HepG2 (cell line): ENCODE results near the gene PDIA6. TPM values are rescaled to one million over a fixed set of nuclear protein-coding genes. Genes with fewer than 3 reads are reported as not detected.

Experiments
- DMAP1 ChIP-seq: IDR thresholded peaks from 2 replicates; pipeline ENCODE4 v1.6.1; 2016
- E2F5 ChIP-seq: sonication (generic); formaldehyde crosslinking; conservative IDR thresholded peaks from 2 replicates; pipeline ENCODE4 v1.4.0; 2020; ENCODE audit warnings: missing genetic modification reagents
- ESRRA ChIP-seq: sonication (generic); formaldehyde crosslinking; IDR thresholded peaks from 2 replicates; pipeline ENCODE4 v1.5.1; 2020; ENCODE audit warnings: mild to moderate bottlenecking, low read depth, missing genetic modification reagents
- EZH2 ChIP-seq: conservative IDR thresholded peaks from 2 replicates; pipeline ENCODE4 v1.6.1; 2012; ENCODE audit warnings: mild to moderate bottlenecking, low read depth, low read length, moderate library complexity
- HDAC2 ChIP-seq: sonication (generic); formaldehyde crosslinking; IDR thresholded peaks from 2 replicates; pipeline ENCODE4 v1.4.0; 2020; ENCODE audit warnings: missing genetic modification reagents
- KLF11 ChIP-seq: IDR thresholded peaks from 2 replicates; pipeline ENCODE4 v1.6.1; 2016; ENCODE audit warnings: missing compliant biosample characterization
- SAFB2 ChIP-seq: sonication (generic); formaldehyde crosslinking; IDR thresholded peaks from 2 replicates; pipeline ENCODE4 v1.5.1; 2020; ENCODE audit warnings: missing genetic modification reagents, low read depth, mild to moderate bottlenecking, borderline replicate concordance
- SRF ChIP-seq: IDR thresholded peaks from 2 replicates; pipeline ENCODE4 v1.6.1; 2011; ENCODE audit warnings: mild to moderate bottlenecking, low read depth, low read length, moderate library complexity
- TBX2 ChIP-seq: sonication (generic); formaldehyde crosslinking; IDR thresholded peaks from 2 replicates; pipeline ENCODE4 v1.5.0; 2020; ENCODE audit warnings: missing genetic modification reagents, mild to moderate bottlenecking, borderline replicate concordance
- XBP1 ChIP-seq: sonication (generic); formaldehyde crosslinking; IDR thresholded peaks from 2 replicates; pipeline ENCODE4 v1.5.0; 2020; ENCODE audit warnings: missing genetic modification reagents
- ZNF230 ChIP-seq: sonication (generic); formaldehyde crosslinking; IDR thresholded peaks from 2 replicates; pipeline ENCODE4 v1.4.0; 2020; ENCODE audit warnings: mild to moderate bottlenecking, missing genetic modification reagents
- ZNF251 ChIP-seq: sonication (generic); formaldehyde crosslinking; IDR thresholded peaks from 2 replicates; pipeline ENCODE4 v1.9.0; 2021; ENCODE audit warnings: mild to moderate bottlenecking, missing genetic modification reagents
- ZNF431 ChIP-seq: sonication (generic); formaldehyde crosslinking; IDR thresholded peaks from 2 replicates; pipeline ENCODE4 v1.9.0; 2022; ENCODE audit warnings: missing genetic modification reagents, low read depth, mild to moderate bottlenecking, borderline replicate concordance
- ZNF652 ChIP-seq: IDR thresholded peaks from 2 replicates; pipeline ENCODE4 v1.6.1; 2016; ENCODE audit warnings: low read depth, borderline replicate concordance
- ZNF691 ChIP-seq: sonication (generic); formaldehyde crosslinking; IDR thresholded peaks from 2 replicates; pipeline ENCODE4 v1.4.0; 2020; ENCODE audit warnings: missing genetic modification reagents, low read depth, mild to moderate bottlenecking, borderline replicate concordance
- ZNF720 ChIP-seq: sonication (generic); formaldehyde crosslinking; IDR thresholded peaks from 2 replicates; pipeline ENCODE4 v1.4.0; 2020; ENCODE audit warnings: missing genetic modification reagents
- ZNF781 ChIP-seq: sonication (generic); formaldehyde crosslinking; IDR thresholded peaks from 2 replicates; pipeline ENCODE4 v1.5.1; 2020; ENCODE audit warnings: borderline replicate concordance, mild to moderate bottlenecking, missing genetic modification reagents; ENCODE audit errors: not compliant biosample characterization
- ZNF891 ChIP-seq: sonication (generic); formaldehyde crosslinking; IDR thresholded peaks from 2 replicates; pipeline ENCODE4 v1.5.0; 2020; ENCODE audit warnings: mild to moderate bottlenecking, missing genetic modification reagents
- ZSCAN31 ChIP-seq: sonication (generic); formaldehyde crosslinking; IDR thresholded peaks from 2 replicates; pipeline ENCODE4 v1.5.0; 2020; ENCODE audit warnings: low read depth, mild to moderate bottlenecking, missing genetic modification reagents
- polyA plus RNA-seq, 8 experiments: library from polyadenylated mRNA; depleted of rRNA in 3 of 8; stranded (reverse) in 7 of 8; unstranded in 1 of 8; fragments of >200 nt; fragmentation: Illumina TruSeq in 4 of 8; extraction: Trizol in 4 of 8; gene quantifications; 2 replicates each; pipeline versions ENCODE4 v1.2.1 to v1.2.3, GENCODE V29; 2011 to 2016; ENCODE audit warnings: low read depth in 4 of 8, missing spikeins in 1 of 8, mixed read lengths in 1 of 8; ENCODE audit not compliant: insufficient read depth in 1 of 8
- total RNA-seq, 5 experiments: library from RNA; depleted of rRNA; stranded (reverse); fragments of >200 nt; fragmentation: Illumina TruSeq; extraction: Trizol; gene quantifications; 2 replicates each; pipeline ENCODE4 v1.2.3, GENCODE V29; 2016; ENCODE audit warnings: low read depth in 1 of 5
- TF ChIP-seq, protein P1 (sequence below): sonication (generic); formaldehyde crosslinking; IDR thresholded peaks from 2 replicates; pipeline ENCODE4 v1.4.0; 2020; ENCODE audit warnings: missing genetic modification reagents
- TF ChIP-seq, protein P2 (sequence below): sonication (generic); formaldehyde crosslinking; IDR thresholded peaks from 2 replicates; pipeline ENCODE4 v1.4.0; 2020; ENCODE audit warnings: missing genetic modification reagents

Gene PDIA6
- total and polyA plus RNA-seq, 2 of the 13 experiments (the other 11 are each of a cell fraction or from before 2014, with no cell fraction given) = 586 to 642 TPM

DNA sequence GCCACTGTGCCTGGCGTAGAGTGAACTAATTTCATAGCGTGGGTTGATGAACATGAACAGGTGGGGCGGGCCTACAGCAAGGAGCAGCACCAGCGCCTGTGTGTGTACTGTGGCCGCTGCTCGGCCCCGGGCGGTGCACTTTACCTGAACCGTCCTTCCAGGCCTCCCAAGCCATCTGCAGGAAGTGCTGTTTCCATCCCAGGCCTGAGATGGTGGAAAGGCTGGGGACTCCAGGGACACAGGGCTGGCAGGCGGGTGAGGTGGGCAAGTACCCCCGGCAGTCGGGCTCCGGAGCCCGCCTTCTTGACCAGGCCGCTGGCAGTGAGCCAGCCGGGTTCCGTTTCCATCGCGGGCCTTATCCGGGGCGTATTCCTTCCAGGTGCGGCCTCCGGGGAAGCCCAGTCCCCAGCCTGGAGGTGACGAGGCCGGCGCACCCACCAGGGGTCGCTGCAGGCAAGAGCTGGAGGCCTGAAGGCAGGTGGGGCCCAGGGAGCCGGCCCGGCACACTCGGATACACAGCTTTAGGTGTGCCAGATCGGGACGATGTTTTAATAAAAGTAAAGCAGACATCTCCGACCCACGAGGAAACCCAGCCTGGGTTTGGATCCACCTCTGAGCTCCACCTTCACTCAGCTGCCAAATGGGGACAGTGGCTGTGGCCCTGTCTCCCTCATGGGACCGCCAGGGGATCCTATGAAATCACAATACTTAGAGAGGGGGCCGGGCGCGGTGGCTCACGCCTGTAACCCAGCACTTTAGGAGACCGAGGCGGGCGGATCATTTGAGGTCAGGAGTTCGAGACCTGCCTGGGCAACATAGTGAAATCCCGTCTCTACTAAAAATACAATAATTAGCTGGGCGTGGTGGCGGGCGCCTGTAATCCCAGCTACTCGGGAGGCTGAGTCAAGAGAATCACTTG, 22.7 kb upstream of the PDIA6 start (continued):
- TF ChIP-seq ESRRA (CRISPR knock-in tag) = no peak
- no peak for TF ChIP-seq EZH2
- no peak for TF ChIP-seq TBX2 (CRISPR knock-in tag)
- TF ChIP-seq ZNF251 (CRISPR knock-in tag) = no peak
- TF ChIP-seq ZNF781 (CRISPR knock-in tag) = no peak
- TF ChIP-seq ZNF652 = no peak
- no peak for TF ChIP-seq ZNF720 (CRISPR knock-in tag)
- TF ChIP-seq XBP1 = no peak
- TF ChIP-seq ZNF691 (CRISPR knock-in tag) = peak; percentile 74; the same call in 1 of the 2 replicates
- no peak for TF ChIP-seq ZNF431 (CRISPR knock-in tag)
- TF ChIP-seq ZNF891 (CRISPR knock-in tag) = no peak
- TF ChIP-seq, protein P1, sequence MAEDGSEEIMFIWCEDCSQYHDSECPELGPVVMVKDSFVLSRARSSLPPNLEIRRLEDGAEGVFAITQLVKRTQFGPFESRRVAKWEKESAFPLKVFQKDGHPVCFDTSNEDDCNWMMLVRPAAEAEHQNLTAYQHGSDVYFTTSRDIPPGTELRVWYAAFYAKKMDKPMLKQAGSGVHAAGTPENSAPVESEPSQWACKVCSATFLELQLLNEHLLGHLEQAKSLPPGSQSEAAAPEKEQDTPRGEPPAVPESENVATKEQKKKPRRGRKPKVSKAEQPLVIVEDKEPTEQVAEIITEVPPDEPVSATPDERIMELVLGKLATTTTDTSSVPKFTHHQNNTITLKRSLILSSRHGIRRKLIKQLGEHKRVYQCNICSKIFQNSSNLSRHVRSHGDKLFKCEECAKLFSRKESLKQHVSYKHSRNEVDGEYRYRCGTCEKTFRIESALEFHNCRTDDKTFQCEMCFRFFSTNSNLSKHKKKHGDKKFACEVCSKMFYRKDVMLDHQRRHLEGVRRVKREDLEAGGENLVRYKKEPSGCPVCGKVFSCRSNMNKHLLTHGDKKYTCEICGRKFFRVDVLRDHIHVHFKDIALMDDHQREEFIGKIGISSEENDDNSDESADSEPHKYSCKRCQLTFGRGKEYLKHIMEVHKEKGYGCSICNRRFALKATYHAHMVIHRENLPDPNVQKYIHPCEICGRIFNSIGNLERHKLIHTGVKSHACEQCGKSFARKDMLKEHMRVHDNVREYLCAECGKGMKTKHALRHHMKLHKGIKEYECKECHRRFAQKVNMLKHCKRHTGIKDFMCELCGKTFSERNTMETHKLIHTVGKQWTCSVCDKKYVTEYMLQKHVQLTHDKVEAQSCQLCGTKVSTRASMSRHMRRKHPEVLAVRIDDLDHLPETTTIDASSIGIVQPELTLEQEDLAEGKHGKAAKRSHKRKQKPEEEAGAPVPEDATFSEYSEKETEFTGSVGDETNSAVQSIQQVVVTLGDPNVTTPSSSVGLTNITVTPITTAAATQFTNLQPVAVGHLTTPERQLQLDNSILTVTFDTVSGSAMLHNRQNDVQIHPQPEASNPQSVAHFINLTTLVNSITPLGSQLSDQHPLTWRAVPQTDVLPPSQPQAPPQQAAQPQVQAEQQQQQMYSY (CRISPR knock-in tag) = no peak
- no peak for TF ChIP-seq KLF11 (CRISPR knock-in tag)
- peak; percentile 33; the same call in 1 of the 2 replicates for TF ChIP-seq SRF
- TF ChIP-seq, protein P2, sequence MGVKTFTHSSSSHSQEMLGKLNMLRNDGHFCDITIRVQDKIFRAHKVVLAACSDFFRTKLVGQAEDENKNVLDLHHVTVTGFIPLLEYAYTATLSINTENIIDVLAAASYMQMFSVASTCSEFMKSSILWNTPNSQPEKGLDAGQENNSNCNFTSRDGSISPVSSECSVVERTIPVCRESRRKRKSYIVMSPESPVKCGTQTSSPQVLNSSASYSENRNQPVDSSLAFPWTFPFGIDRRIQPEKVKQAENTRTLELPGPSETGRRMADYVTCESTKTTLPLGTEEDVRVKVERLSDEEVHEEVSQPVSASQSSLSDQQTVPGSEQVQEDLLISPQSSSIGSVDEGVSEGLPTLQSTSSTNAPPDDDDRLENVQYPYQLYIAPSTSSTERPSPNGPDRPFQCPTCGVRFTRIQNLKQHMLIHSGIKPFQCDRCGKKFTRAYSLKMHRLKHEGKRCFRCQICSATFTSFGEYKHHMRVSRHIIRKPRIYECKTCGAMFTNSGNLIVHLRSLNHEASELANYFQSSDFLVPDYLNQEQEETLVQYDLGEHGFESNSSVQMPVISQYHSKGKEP = peak; percentile 32; the same call in 1 of the 2 replicates
- TF ChIP-seq HDAC2 (CRISPR knock-in tag) = 0 out of 2 replicates have a peak, but pooled peaks have one; percentile 24
- no peak for TF ChIP-seq DMAP1 (CRISPR knock-in tag)
- 0 out of 2 replicates have a peak, but pooled peaks have one; percentile 45 for TF ChIP-seq ZNF230 (CRISPR knock-in tag)
- TF ChIP-seq E2F5 (CRISPR knock-in tag) = no peak
- TF ChIP-seq ZSCAN31 (CRISPR knock-in tag) = no peak
- TF ChIP-seq SAFB2 (CRISPR knock-in tag) = no peak
